Left colon (tissue), 2 donors: ENCODE data around the gene TYRO3. TPM values are rescaled to one million over a fixed set of nuclear protein-coding genes. Genes with fewer than 3 reads are reported as not detected.

Source experiments
- ATAC-seq: fragments of 200-7000 bp; cut with Tn5 transposase; one replicate; pipeline ENCODE4 v1.9.1; 2020; ENCODE audit warnings: mild to moderate bottlenecking, moderate library complexity
- DNase-seq, 2 donors: peaks; one replicate each; pipeline ENCODE4 v3.0.0-alpha.2; 2020
- intact Hi-C, 2 donors: fragments of 100-400 bp; cut with DNase I in 1 of 2; cut with micrococcal nuclease in 1 of 2; formaldehyde crosslinking; loops; one replicate each; pipeline versions ENCODE4 v1.11.2 to v1.14.0; 2022; cut with DNase I, micrococcal nuclease
- total RNA-seq, 2 donors: library from RNA; stranded (reverse); fragmentation: NEBNext Ultra II Directional; extraction: Animal tissue kit (Norgen Biotek cat#: 25700); gene quantifications; one replicate each; pipeline ENCODE4 v1.2.1, GENCODE V29; 2021
- donor health status: DM: no; HTN: no; CAD: no.
- donor health status: DM: yes; HTN: yes; CAD: no.

Gene TYRO3
- total RNA-seq, 2 donors from 2014 or later = 2.0 to 2.6 TPM

GRCh38 chr15:41629883-41630282 lies 70.9 kb downstream of the TYRO3 start:
- intact Hi-C loops = no loop called here
- ATAC-seq = no peak
- DNase-seq = no peak

- DNase-seq (no peak), ATAC-seq (peak; percentile 82)
- intact Hi-C loops = no loop called here
Measured at GRCh38 chr15:41630616-41631217, 71.7 kb downstream of the TYRO3 start.

- DNase-seq (no peak), ATAC-seq (no peak)
- intact Hi-C loops = no loop called here
Measured at GRCh38 chr15:41631880-41632470, 73.0 kb downstream of the TYRO3 start.

Other genes with a start within 250 kb of the TYRO3 start
- gene OIP5, start 226.6 kb upstream of the TYRO3 start, total RNA-seq = 1 to 10 TPM; 1.5 to 4.5 TPM
- 10 to 100 TPM in 1 of 2 donors, 1 to 10 TPM in 1; 8.9 to 20.8 TPM for gene NUSAP1, start 226.3 kb upstream of the TYRO3 start, total RNA-seq
- gene NDUFAF1, start 156.7 kb upstream of the TYRO3 start, total RNA-seq = 10 to 100 TPM; 11.1 to 13.2 TPM
- gene RTF1, start 142.1 kb upstream of the TYRO3 start, total RNA-seq = 10 to 100 TPM; 28.8 to 32.7 TPM
- gene ITPKA, start 65.3 kb upstream of the TYRO3 start, total RNA-seq = 10 to 100 TPM; 46.4 to 50.9 TPM
- gene LTK, start 45.4 kb upstream of the TYRO3 start, total RNA-seq = 10 to 100 TPM; 12.0 to 18.7 TPM
- 10 to 100 TPM; 20.5 to 26.1 TPM for gene RPAP1, start 15.0 kb upstream of the TYRO3 start, total RNA-seq
- 10 to 100 TPM; 26.9 to 28.2 TPM for gene MGA, start 101.2 kb downstream of the TYRO3 start, total RNA-seq
- 10 to 100 TPM; 12.2 to 15.2 TPM for gene MAPKBP1, start 215.3 kb downstream of the TYRO3 start, total RNA-seq